Measurements from ENCODE around the gene FOLR1. TPM values are rescaled to one million over a fixed set of nuclear protein-coding genes. Genes with fewer than 3 reads are reported as not detected.

Gene FOLR1
- total RNA-seq, 2 donors from 2014 or later = 13.8 to 19.3 TPM

- peaks cover 10% of the 10 kb centered on the region for H3K4me1 ChIP-seq (ENCODE audit: control insufficient read depth, insufficient read depth, low read length)
- H3K9ac ChIP-seq (ENCODE audit: extremely low read depth, low read length, poor library complexity, severe bottlenecking) = no peak overlapping the region
- Mint-ChIP-seq H3K4me1 (peaks cover 31% of the 10 kb centered on the region), H3K9me3 (no peaks in the 10 kb centered on the region), H3K27me3 (ENCODE audit: insufficient read depth) (peaks cover 14% of the 10 kb centered on the region), H3K27ac (no peak overlapping the region), H3K36me3 (ENCODE audit: low read depth) (peaks cover 4% of the 10 kb centered on the region), H3K4me3 (no peak overlapping the region)
- H3K27me3 ChIP-seq (ENCODE audit: control insufficient read depth, insufficient read depth, low read length, poor library complexity, severe bottlenecking) = no peaks in the 10 kb centered on the region
- H3K9me3 ChIP-seq (ENCODE audit: control insufficient read depth, low read length) = no peaks in the 10 kb centered on the region
- peaks cover 4% of the 10 kb centered on the region for H3K36me3 ChIP-seq (ENCODE audit: control insufficient read depth, insufficient read depth, low read length)
- no peak for TF ChIP-seq CTCF (conservative IDR thresholded peaks at IDR 0.05)
- H3K27ac ChIP-seq (ENCODE audit: low read depth, low read length) = no peak overlapping the region
- no peak overlapping the region for H3K4me3 ChIP-seq (ENCODE audit: low read length)
- peak; percentile 50 for DNase-seq
- WGBS, 2 experiments (ENCODE audit: insufficient coverage in 1 of 2, insufficient read length in 1 of 2) = 90 to 96% methylated on average over 6 to 7 of the region's 7 CpGs
Measured at GRCh38 chr11:72221386-72222075, 29.6 kb downstream of the FOLR1 start.

GRCh38 chr11:72222106-72222891 is 30.4 kb downstream of the FOLR1 start:
- H3K36me3 ChIP-seq (ENCODE audit: control insufficient read depth, insufficient read depth, low read length) = peaks cover 12% of the 10 kb centered on the region
- H3K9me3 ChIP-seq (ENCODE audit: control insufficient read depth, low read length) = no peaks in the 10 kb centered on the region
- Mint-ChIP-seq H3K4me3 (peak overlapping the region; percentile 98), H3K27ac (peak overlapping the region; percentile 83), H3K9me3 (no peaks in the 10 kb centered on the region), H3K36me3 (ENCODE audit: low read depth) (peaks cover 11% of the 10 kb centered on the region), H3K27me3 (ENCODE audit: insufficient read depth) (peaks cover 9% of the 10 kb centered on the region), H3K4me1 (peaks cover 36% of the 10 kb centered on the region)
- H3K4me1 ChIP-seq (ENCODE audit: control insufficient read depth, insufficient read depth, low read length) = peaks cover 16% of the 10 kb centered on the region
- 60 to 67% methylated on average over 2 to 6 of the region's 6 CpGs for WGBS, 2 experiments (ENCODE audit: insufficient coverage in 1 of 2, insufficient read length in 1 of 2)
- DNase-seq = peak; percentile 71
- no peak overlapping the region for H3K27ac ChIP-seq (ENCODE audit: low read depth, low read length)
- H3K4me3 ChIP-seq (ENCODE audit: low read length) = peak overlapping the region; percentile 74
- no peaks in the 10 kb centered on the region for H3K27me3 ChIP-seq (ENCODE audit: control insufficient read depth, insufficient read depth, low read length, poor library complexity, severe bottlenecking)
- peak overlapping the region; percentile 0 for H3K9ac ChIP-seq (ENCODE audit: extremely low read depth, low read length, poor library complexity, severe bottlenecking)
- no peak for TF ChIP-seq CTCF (conservative IDR thresholded peaks at IDR 0.05)

GRCh38 chr11:72222907-72223614 is 31.1 kb downstream of the FOLR1 start:
- Histone ChIP-seq H3K27ac (ENCODE audit: low read depth, low read length) (peak overlapping the region; percentile 38), H3K9me3 (ENCODE audit: control insufficient read depth, low read length) (no peaks in the 10 kb centered on the region), H3K27me3 (ENCODE audit: control insufficient read depth, insufficient read depth, low read length, poor library complexity, severe bottlenecking) (no peaks in the 10 kb centered on the region), H3K4me3 (ENCODE audit: low read length) (peak overlapping the region; percentile 74), H3K36me3 (ENCODE audit: control insufficient read depth, insufficient read depth, low read length) (peaks cover 20% of the 10 kb centered on the region), H3K9ac (ENCODE audit: extremely low read depth, low read length, poor library complexity, severe bottlenecking) (peak overlapping the region; percentile 49), H3K4me1 (ENCODE audit: control insufficient read depth, insufficient read depth, low read length) (peaks cover 16% of the 10 kb centered on the region)
- peak overlapping the region; percentile 98 for H3K4me3 Mint-ChIP-seq
- peaks cover 7% of the 10 kb centered on the region for H3K27me3 Mint-ChIP-seq (ENCODE audit: insufficient read depth)
- H3K27ac Mint-ChIP-seq = peak overlapping the region; percentile 83
- peaks cover 11% of the 10 kb centered on the region for H3K36me3 Mint-ChIP-seq (ENCODE audit: low read depth)
- 0 to 1% methylated on average over 14 to 47 of the region's 47 CpGs for WGBS, 2 experiments (ENCODE audit: insufficient coverage in 1 of 2, insufficient read length in 1 of 2)
- peaks cover 32% of the 10 kb centered on the region for H3K4me1 Mint-ChIP-seq
- H3K9me3 Mint-ChIP-seq = no peaks in the 10 kb centered on the region
- TF ChIP-seq CTCF (conservative IDR thresholded peaks at IDR 0.05) = peak; percentile 36
- peak; percentile 98 for DNase-seq
